NCI-H526 treated with DMSO at 0.1 percent for 48 hours (cell line): ENCODE data around the gene DCAF8.

Experiments
- DNase-seq: peaks from one replicate; lab custom pipeline; 2025; lab: John Stamatoyannopoulos, UW

The DCAF8 gene

DNA sequence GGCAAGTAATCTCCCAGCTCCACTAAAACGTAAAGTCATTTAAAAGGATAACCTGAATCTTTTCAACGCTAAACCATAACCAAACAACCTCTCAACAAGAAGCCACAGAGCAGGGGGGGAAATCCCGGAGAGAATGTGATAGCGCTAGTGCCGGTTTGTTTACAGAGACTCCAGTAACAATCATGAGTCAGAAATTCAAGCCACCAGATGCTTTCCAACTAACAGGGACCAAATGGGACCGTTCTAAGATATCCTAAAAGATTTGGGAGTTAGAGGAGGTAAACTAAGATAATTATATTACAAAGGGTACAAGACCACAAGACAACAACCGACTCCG lies 825 bp downstream of the DCAF8 start:
- DNase-seq = peak; percentile 87

DNA sequence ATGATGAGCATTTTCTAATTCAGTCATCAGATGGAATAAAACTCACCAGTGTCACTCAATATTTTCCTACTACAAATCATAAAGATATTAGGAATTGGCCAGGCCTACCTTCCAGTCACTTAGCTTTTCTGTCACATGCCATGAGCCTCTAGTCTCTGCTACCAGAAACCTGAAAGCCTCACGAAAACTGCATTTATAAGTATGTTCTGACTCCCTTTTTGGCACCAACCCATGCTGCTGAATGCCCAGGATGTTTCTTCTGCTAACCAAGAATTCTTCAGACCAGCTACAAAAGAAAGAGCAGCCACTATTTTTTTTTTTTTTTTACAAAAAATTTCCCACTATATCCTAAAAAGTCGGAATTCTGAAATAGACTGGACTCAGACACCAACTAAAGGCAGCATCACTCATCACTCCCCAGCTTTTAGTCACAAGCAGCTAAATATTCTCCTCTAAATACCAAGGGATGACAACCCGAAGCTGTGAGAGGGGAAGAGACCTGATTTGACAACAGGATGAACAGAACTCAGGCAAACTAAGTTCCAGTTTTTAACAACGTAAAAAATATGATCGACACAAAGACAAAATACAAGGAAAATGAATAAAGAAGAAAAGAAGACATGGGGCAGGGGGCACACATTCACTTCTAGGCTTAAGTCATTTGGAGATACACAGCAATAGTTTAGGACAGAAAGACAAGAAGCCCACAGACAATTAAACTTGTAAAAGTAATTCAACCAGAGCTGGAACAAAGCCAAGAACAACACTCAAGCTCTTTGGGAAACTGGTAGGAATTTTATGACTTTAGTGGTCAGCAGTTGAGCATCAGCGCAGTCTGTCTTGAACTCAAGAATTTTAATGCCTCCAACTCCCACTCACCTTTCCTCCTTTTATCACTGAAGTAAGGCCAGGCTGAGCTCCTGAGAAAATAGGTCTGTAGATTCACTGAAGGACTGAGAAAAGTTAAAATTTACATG lies 1.7 kb downstream of the DCAF8 start:
- DNase-seq = no peak

DNA sequence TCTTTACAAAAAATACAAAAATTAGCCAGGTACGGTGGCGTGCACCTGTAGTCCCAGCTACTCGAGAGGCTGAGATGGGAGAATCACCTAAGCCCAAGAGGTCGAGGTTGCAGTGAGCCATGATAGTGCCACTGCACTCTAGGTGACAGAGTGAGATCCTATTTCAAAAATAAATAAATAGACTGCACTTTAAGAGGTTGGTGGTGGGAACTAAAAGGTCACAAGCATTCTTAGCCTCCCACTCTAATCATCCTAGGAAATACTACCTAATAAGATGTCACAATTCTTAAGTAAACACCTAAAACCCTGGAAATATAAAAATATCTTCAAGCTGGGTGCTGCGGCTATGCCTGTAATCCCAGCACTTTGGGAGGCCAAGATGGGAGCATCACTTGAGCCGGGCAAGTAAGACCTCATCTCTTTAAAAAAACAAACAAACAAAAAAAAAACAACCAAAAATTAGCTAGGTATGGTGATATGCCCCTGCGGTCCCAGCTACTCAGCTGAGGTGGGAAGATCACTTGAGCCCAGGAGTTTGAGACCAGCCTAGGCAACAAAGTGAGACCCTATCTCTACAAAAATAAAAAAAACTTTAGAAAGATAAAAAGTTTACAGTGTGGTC lies 4.1 kb downstream of the DCAF8 start:
- DNase-seq = no peak

DNA sequence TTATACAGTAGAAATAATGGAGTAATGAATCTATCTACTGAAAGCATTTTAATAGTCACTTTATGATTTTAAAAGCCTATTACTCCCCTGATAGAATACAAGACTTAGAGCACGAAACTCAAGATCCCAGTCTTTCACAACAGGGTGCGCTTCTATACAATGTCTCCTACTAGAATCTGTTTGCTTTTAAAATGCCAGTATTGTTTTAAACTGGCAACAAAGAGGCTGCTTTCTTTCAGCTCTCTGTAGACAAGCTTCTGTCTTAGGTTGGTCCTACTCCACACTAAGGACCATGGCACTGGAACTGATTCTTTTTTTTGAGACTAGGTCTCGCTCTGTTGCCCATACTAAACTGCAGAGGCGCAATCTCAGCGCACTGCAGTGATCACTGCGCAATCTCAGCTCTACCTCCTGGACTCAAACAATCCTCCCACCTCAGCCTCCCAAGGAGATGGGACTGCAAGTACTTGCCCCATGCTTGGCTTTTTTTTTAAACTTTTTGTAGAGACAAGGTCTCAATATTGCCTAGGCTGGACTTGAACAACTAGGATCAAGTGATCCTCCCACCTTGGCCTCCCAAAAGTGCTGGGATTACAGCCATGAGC lies 4.8 kb downstream of the DCAF8 start:
- DNase-seq = no peak

DNA sequence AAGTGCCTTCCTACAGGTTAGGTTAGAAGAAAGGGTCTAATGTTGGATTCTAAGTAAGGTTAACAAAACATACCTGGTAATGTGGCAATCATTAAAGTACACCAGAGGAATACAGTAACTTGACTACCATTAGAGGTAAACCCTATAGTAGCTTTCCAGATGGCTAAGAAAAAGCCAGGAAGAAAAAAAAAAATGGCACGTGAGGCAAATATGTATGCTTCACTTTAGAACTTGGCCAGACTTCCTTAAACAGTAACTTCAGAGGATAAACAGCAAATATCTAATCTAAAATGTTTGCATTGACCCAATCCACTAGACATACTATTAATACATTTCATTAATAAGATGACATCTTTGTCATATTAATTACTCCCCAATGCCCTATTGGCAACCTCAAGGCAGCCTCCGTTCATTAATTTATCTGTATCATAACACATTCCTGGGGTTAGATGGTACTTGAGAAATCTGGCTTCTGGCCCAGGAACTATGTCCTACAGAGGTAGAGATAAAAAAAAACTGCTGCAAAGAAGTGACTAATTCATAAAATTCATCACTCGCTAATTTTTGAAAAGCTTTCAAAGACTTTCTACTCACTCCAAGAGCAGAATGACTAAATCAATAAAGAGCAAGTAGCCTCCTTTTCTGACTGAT lies 5.8 kb downstream of the DCAF8 start:
- no peak for DNase-seq

DNA sequence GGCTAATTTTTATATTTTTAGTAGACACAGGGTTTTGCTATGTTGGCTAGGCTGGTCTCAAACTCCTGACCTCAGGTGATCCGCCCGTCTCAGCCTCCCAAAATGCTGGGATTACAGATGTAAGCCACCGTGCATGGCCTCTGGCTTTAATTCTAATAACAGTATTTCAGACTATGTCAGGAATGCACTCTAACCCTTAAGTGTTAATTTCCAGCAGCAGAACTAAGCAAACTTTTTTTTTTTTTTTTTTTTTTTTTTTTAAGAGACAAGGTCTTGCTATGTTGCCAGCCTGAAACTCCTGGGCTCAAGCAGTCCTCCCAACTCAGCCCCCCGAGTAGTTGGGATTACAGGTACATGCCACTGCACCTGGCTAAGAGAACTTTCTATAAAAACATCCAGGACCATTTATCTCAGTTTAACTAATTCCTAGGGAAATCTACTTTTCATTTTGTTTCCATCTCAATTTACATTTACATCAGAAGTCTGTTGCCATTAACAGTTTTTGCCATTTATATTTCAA lies 6.5 kb downstream of the DCAF8 start:
- no peak for DNase-seq

DNA sequence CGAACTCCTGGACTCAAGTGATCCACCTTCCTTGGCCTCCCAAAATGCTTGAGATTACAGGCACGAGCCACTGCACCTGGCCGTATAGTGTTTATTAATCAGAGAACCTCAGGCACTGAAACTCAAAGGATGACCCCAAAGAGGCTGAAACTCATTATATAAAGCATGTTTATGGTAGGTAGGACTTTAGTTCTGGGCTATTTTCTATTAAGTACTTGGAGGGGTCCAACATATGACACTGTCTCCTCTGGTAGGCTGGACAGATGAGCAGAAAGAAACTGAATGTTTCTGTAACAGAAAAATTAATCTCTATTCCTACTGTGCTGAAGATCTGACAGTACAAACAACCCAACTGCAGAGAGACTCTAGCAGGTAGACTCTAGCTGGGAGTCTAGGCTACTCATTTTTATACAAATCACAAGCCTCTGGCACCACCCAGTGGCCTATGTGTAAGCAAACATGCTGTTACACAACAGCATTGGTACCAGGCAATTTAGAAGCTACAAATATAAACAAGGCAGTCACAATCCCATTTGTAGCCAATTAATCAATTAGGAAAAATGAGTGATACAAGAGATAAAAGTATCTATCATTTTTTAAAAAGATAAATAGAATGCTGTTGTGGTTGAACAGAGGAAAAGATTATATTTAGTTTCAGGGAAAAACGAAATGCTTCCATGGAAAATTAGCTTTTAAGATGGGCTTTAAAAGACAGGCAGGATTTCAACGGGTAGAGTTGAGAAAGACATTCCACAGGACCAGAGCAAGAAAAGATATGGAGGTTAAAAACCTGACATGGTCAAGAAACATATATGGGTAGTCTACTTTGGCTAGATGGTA lies 10.4 kb downstream of the DCAF8 start:
- peak; percentile 46 for DNase-seq

DNA sequence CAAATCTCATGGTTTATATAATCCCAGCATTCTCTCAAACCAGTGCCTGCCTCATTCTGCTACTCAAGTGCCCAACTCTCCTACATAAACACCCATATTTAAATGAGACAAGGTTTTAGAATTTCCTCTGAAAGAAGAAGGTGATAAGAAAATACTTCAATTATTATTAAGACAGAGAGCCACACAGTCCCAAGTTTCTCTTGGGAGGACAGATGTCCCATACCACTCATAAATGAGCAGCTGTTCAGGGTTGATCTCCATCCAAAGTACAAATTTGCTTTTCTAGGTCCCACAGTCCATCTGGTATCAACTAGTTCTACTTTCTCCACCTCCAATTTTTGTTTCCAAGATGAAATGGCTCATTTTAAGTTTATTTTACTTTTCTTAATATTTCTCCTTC lies 11.3 kb downstream of the DCAF8 start:
- no peak for DNase-seq

DNA sequence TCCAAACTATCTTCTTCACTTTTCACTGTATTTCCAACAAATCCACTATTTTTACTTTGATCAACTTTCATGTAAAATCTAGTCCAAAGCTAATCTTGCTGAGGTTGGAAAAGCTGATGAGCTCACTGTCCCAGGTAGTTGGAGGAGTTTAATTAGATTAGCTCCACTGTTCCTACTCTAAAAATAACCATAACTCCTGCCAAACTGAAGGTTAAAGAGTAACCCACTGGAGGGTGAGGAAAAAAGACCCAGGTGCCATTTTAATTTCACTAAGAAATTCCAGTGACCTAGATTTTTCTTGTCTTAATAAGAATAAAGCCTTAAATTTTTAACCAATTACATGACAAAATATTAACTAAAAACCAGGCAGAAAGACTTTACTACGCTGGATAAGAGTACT lies 15.3 kb downstream of the DCAF8 start:
- DNase-seq = no peak

DNA sequence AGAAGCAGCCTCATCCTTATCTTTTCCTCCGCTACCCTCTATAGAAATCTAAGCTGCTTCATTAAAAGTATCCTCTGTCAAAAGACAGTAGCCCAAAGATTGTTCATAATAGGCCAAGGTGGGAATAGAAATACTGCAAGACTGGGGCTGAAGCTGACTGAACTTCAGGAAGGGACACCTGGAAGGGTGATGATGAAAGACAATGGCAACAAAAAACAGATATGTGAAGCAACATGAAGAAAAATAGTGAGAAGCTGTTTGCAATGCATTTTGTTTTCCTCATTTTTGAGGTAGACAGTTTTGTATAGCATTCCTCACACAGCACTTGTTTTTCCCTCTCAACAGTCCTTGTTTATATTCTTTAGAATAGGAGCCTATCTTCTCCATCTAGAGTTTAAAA lies 16.9 kb downstream of the DCAF8 start:
- no peak for DNase-seq

DNA sequence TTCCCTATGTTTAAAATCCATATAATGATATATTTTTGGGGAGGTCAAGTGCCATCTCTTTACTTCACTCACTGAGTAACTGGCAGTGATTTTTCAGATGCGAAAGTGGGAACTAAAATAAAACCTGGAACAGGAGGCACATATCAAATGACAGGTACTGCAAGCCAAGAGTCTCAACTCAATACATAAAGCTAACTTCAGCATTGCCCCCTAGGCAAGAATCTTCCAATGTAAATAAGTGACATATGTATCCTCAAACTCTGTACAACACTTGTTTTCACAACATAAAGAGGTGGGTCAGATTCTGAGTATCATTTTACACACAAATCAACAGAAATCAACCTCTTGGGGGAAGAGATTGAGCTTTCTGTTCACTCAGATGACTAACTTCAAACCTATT lies 18.1 kb downstream of the DCAF8 start:
- DNase-seq = no peak

DNA sequence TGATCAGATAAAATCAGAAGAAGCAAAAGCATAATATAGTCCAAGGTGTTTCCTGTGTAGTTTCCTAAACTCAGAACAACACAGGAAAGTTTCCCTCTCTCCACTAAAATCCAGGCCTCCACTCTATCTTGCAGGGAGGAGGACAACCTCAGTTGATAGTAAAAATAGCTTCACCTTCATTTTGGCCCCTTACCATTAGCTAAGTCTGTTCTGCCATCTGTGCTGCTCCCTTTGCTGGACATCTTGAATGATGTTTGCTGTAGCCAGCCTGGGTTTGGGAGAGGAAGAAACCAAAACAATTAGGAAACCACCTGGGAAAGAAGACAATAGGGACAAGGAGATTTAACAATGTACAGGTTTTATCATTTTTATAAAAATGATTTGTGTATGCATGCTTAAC lies 18.6 kb downstream of the DCAF8 start:
- no peak for DNase-seq

DNA sequence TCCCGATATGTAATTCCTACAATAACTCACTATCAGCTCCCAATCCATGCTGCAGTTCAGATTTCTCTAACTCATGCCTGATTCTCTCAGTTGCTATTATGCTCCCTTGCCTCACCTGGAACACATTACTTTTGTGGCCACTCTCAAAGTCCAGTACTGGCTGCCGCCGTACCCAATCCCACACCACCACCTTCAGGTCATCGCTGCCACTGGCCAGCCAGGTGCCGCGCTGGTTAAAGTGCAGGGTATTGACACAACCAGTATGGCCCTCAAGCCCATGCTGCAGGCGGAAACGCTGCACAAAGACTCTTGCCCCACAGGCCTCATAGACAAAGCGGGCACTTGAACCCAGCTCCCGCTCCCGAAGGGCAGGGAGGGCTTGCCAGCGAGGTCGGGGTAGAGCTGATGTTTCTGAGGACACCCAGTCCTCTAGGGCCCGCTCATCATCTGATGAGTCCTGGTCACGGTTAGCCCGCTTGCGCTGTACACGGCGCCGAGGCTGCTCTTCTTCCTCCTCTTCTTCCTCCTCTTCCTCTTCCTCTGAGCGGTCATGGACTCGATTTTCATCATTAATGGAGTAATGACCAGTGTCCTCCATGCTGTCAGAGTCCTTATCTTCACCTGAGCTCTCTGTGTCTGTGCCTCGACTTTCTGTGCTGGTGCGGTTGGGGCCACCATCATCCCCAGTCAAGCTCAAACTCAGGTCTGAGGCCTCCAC lies 22.6 kb downstream of the DCAF8 start:
- no peak for DNase-seq

DNA sequence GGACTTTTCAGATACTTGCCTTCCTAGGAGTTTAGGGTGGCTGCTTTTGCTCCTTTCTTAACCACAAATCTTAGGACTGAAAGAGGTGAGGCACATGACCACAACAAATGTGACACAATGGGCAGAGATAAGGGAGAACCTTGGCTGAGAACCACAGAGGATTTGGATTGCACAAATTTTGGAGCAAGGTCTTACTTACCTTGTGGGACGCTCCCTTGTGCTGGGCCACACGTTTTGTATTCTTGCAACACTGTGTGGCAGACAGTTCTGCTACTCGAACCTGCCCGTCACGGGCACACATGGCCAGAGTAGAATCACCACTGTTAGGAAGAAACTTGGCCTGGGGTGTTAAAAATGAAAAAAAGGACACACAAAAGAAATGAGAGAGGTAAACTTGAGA lies 23.9 kb downstream of the DCAF8 start:
- no peak for DNase-seq

DNA sequence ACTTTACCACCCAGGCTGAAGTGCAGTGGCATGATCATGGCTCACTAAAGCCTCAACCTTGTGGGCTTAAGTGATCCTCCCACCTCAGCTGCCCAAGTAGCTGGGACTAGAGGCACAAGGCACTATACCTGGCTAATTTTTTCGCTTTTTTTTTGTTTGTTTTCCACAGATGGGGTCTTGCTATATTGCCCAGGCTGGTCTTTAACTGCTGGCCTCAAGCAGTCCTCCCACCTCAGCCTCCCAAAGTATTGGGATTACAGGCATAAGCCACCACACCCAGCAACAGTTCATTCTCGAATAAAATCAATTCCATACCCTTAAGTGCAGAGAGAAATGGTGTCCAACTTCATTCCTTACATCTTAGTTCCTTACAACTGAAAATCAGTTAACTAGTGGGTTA lies 24.8 kb downstream of the DCAF8 start:
- DNase-seq = no peak

DNA sequence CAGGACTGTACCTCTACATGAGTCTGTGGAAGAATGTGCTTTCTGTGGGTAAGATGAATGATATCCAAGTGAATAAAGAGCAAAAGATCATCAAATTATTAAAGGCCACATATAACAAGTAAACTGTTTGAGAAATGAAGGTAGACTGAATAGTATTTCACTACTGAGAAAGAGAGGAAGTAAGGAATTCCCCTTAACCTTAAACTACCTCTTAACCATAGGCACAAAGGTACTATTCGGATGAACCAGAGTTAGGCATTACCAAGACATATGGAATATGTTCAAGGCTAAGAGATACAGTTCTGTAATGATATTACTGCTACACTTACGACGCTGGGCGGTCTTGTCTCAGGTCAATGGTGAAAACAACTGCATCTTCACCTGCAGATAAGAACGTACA lies 25.5 kb downstream of the DCAF8 start:
- DNase-seq = no peak

DNA sequence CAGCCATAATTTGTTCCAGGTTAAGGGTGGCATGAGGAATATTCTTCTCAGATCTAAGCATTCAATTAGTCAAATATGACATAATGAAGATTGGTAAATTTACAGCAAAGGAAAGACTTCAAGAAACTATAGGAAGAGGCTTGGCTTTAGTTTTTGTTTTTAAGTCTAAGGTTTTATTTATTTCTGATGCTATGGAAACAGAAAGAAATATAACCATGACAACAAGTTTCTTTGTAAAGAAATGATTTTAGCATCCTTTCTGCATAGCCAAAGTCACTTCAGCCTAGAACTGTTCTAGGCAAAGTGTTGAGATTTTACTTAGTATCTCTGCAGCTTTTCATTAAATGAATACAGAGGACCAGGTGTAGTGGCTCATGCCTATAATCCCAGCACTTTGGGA lies 29.4 kb downstream of the DCAF8 start:
- no peak for DNase-seq

DNA sequence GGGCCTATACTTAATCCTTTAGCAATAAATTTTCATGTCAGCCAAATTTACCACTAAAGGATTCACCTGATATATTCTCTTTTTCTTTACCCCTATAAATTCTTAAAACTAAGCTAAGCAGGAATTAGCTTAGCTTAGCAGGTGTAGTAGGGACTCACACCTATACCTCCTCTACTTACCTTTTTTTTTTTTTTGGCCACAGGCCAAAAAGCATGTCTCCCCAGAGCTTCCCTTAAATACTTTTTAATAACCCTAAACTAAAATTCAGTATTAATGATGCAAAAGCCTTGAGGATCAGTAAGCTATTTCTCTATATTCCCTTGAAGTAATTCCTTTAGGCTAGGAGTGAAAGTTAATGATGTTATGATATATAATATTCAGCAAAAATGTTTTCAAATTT lies 33.9 kb downstream of the DCAF8 start:
- no peak for DNase-seq

DNA sequence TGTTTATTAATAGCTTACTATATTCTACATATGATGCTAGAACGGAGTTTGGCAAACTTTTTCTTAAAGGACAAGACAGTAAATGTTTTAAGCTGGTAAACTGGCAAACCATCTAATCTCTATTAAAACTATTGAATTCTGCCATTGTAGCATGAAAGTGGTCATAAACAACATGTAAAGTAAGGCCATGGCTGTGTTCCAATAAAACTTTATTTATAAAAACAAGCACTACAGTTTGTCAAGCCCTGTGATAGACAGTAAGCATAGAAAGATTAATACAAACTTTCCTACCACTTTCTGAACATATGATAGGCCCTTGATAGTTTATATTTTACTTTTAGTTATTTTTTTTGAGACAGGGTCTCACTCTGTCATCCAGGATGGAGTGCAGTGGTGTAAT lies 34.8 kb downstream of the DCAF8 start:
- no peak for DNase-seq

DNA sequence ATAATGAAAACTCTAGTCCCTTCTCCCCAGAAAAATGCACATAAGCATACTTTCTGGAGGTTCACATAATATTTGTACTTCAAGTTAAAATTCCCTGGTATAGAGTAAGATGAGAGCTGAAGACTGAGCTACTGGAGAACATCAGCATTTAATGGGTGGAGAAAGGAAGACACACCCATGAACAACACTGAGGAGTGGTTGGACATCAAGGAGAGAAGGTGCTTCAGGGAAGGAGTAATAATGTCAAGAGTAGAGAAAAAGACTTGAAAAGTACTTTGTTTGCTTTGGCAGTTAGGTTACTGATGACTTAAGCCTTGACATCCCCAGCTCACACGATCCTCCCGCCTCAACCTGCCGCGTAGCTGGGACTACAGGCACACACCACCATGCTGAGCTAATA lies 35.3 kb downstream of the DCAF8 start:
- no peak for DNase-seq

DNA sequence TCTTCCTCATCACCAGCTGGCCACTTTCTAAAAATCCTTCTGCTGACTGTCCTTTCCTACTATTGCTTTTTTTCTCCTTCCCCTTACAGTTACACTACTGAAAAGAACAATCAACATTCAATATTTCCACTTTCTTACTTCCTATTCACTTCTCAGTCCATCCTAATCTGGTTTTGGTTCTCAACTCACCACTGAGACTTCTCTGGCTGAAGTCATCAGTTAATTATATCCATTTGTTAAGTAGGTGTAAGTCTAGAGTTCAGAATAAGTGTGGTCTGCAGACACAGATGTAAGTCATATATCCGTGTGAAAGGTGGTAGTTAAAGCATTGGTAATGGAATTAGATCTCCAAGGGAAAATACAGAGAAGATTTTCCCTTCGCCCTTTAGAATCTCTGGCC lies 35.7 kb downstream of the DCAF8 start:
- no peak for DNase-seq
